Breast epithelium (tissue), 3 donors: Measurements from ENCODE around the gene GRIK5.

ENCODE experiments used
- CTCF ChIP-seq, 3 donors: fragments of 450-650 bp; IDR thresholded peaks; one replicate each; pipeline ENCODE4 v1.5.1; 2016 to 2017; ENCODE audit warnings: antibody characterized with exemption in 3 of 3, mild to moderate bottlenecking in 3 of 3, moderate library complexity in 3 of 3
- POLR2A ChIP-seq: fragments of 450-650 bp; IDR thresholded peaks from one replicate; pipeline ENCODE4 v1.6.1; 2016; ENCODE audit warnings: antibody characterized with exemption, mild to moderate bottlenecking, moderate library complexity
- POLR2AphosphoS5 ChIP-seq, 3 donors: sonication (generic); formaldehyde crosslinking; IDR thresholded peaks; one replicate each; pipeline ENCODE4 v1.6.1; 2017; ENCODE audit warnings: antibody characterized with exemption in 3 of 3

- TF ChIP-seq CTCF (IDR thresholded peaks at IDR 0.05) (no peak), POLR2AphosphoS5 (IDR thresholded peaks at IDR 0.05) (no peak), POLR2A (no peak)
These were observed 27.5 kb upstream of the GRIK5 start for GRCh38 chr19:42097461-42097860.
